GM18508 (cell line): ENCODE results near the gene DRD4.

ENCODE experiments used
- ATAC-seq: cut with Tn5 transposase; IDR thresholded peaks from one replicate; pipeline ENCODE4 v1.9.1; 2021; ENCODE audit warnings: moderate number of reproducible peaks; ENCODE audit not compliant: insufficient read depth, unreplicated experiment

Gene DRD4

GRCh38 chr11:609341-609811, 27.7 kb upstream of the DRD4 start:
- no peak for ATAC-seq

GRCh38 chr11:610146-610801, 26.8 kb upstream of the DRD4 start:
- no peak for ATAC-seq

- no peak for ATAC-seq
Observed at GRCh38 chr11:611001-611996, 25.8 kb upstream of the DRD4 start.

GRCh38 chr11:612201-612960, 24.7 kb upstream of the DRD4 start:
- no peak for ATAC-seq

- no peak for ATAC-seq
Observed at GRCh38 chr11:612961-613300, 24.1 kb upstream of the DRD4 start.

GRCh38 chr11:613369-613968, 23.6 kb upstream of the DRD4 start:
- ATAC-seq = no peak

GRCh38 chr11:614021-614622, 22.9 kb upstream of the DRD4 start:
- no peak for ATAC-seq

GRCh38 chr11:614623-615503, 22.2 kb upstream of the DRD4 start:
- ATAC-seq = no peak

GRCh38 chr11:615504-616319, 21.4 kb upstream of the DRD4 start, which contains the start of gene IRF7:
Gene IRF7 (minus strand): TSS chr11:615950. CDS start chr11:615364, 586 bp downstream.
- peak; percentile 46 for ATAC-seq

- no peak for ATAC-seq
Observed at GRCh38 chr11:616320-617198, 20.5 kb upstream of the DRD4 start.

GRCh38 chr11:617199-617911, 19.7 kb upstream of the DRD4 start:
- no peak for ATAC-seq

GRCh38 chr11:617912-618682, 19.0 kb upstream of the DRD4 start:
- ATAC-seq = no peak

GRCh38 chr11:618856-619627, 18.0 kb upstream of the DRD4 start:
- ATAC-seq = no peak

GRCh38 chr11:619628-620050, 17.4 kb upstream of the DRD4 start:
- ATAC-seq = no peak

- no peak for ATAC-seq
Observed at GRCh38 chr11:620201-620600, 16.9 kb upstream of the DRD4 start.
